Glutamatergic neuron (in vitro differentiated cells): ENCODE measurements around the gene HDAC8. TPM values are rescaled to one million over a fixed set of nuclear protein-coding genes. Genes with fewer than 3 reads are reported as not detected.

Source experiments
- DNase-seq: peaks from one replicate; pipeline ENCODE4 v3.0.0; 2022
- H3K27ac Mint-ChIP-seq: one replicate; pipeline ENCODE4 v1.8.0; 2020; ENCODE audit warnings: mild to moderate bottlenecking, mixed read lengths, inconsistent platforms; ENCODE audit not compliant: unreplicated experiment
- H3K27me3 Mint-ChIP-seq: one replicate; pipeline ENCODE4 v1.8.0; 2020; ENCODE audit warnings: mild to moderate bottlenecking, moderate library complexity, mixed read lengths, inconsistent platforms; ENCODE audit not compliant: unreplicated experiment
- H3K36me3 Mint-ChIP-seq: one replicate; pipeline ENCODE4 v1.8.0; 2020; ENCODE audit warnings: mild to moderate bottlenecking, mixed read lengths, inconsistent platforms; ENCODE audit not compliant: unreplicated experiment
- H3K4me1 Mint-ChIP-seq: one replicate; pipeline ENCODE4 v1.8.0; 2020; ENCODE audit warnings: mild to moderate bottlenecking, low read depth, mixed read lengths, inconsistent platforms; ENCODE audit not compliant: unreplicated experiment
- H3K4me3 Mint-ChIP-seq: one replicate; pipeline ENCODE4 v1.8.0; 2020; ENCODE audit warnings: mild to moderate bottlenecking, mixed read lengths, inconsistent platforms; ENCODE audit not compliant: unreplicated experiment
- H3K9me3 Mint-ChIP-seq: one replicate; pipeline ENCODE4 v1.8.0; 2020; ENCODE audit warnings: mild to moderate bottlenecking, moderate library complexity, mixed read lengths, inconsistent platforms; ENCODE audit not compliant: unreplicated experiment
- CTCF ChIP-seq: fragments of 200-600 bp; sonication (generic); IDR thresholded peaks from one replicate; pipeline ENCODE4 v1.5.0; 2021; ENCODE audit not compliant: partially characterized antibody, unreplicated experiment
- total RNA-seq: library from RNA; stranded (reverse); fragmentation: NEBNext Ultra II Directional; extraction: Animal tissue kit (Norgen Biotek cat#: 25700); gene quantifications from one replicate; pipeline ENCODE4 v1.2.1, GENCODE V29; 2021; ENCODE audit not compliant: unreplicated experiment

HDAC8 gene
- total RNA-seq, 1 donor from 2014 or later, result 49.0 TPM

- Mint-ChIP-seq H3K4me3 (peak overlapping the region; percentile 87), H3K27ac (peak overlapping the region; percentile 90), H3K9me3 (peaks cover 6% of the 10 kb centered on the region), H3K27me3 (peaks cover 16% of the 10 kb centered on the region), H3K36me3 (peaks cover 5% of the 10 kb centered on the region), H3K4me1 (peaks cover 11% of the 10 kb centered on the region)
- peak; percentile 69 for DNase-seq
- TF ChIP-seq CTCF, result no peak
These were observed 265.6 kb downstream of the HDAC8 start for GRCh38 chrX:72306851-72307645.

- TF ChIP-seq CTCF, result no peak
- Mint-ChIP-seq H3K4me3 (peak overlapping the region; percentile 86), H3K4me1 (peaks cover 11% of the 10 kb centered on the region), H3K27ac (no peak overlapping the region), H3K36me3 (peaks cover 5% of the 10 kb centered on the region), H3K27me3 (peaks cover 16% of the 10 kb centered on the region), H3K9me3 (peaks cover 6% of the 10 kb centered on the region)
- peak; percentile 33 for DNase-seq
These were observed 266.4 kb downstream of the HDAC8 start for GRCh38 chrX:72306085-72306801.

GRCh38 chrX:72305286-72306084 lies 267.2 kb downstream of the HDAC8 start, which contains the start of gene CITED1:
Gene CITED1 (minus strand): TSS chrX:72305914. CDS start chrX:72302869, 3,045 bp downstream.
- peaks cover 16% of the 10 kb centered on the region for H3K27me3 Mint-ChIP-seq
- peaks cover 6% of the 10 kb centered on the region for H3K9me3 Mint-ChIP-seq
- TF ChIP-seq CTCF, result no peak
- DNase-seq, result peak; percentile 22
- peak within 1 kb of the TSS; percentile 90 for H3K27ac Mint-ChIP-seq
- peaks cover 5% of the 10 kb centered on the region for H3K36me3 Mint-ChIP-seq
- H3K4me3 Mint-ChIP-seq, result peak within 1 kb of the TSS; percentile 92
- H3K4me1 Mint-ChIP-seq, result peaks cover 11% of the 10 kb centered on the region

- peak; percentile 41 for DNase-seq
- Mint-ChIP-seq H3K36me3 (peaks cover 5% of the 10 kb centered on the region), H3K27me3 (peaks cover 16% of the 10 kb centered on the region), H3K4me3 (peak overlapping the region; percentile 92), H3K27ac (peak overlapping the region; percentile 48), H3K9me3 (peaks cover 6% of the 10 kb centered on the region), H3K4me1 (peaks cover 11% of the 10 kb centered on the region)
- no peak for TF ChIP-seq CTCF
These were observed 267.8 kb downstream of the HDAC8 start for GRCh38 chrX:72304877-72305276.
